Stimulated activated CD4-positive, alpha-beta T cell treated with anti-CD3 and anti-CD28 coated beads, TNF-alpha, amount 100 ng/mL, for 48 hours (primary cell): Measurements from ENCODE around the gene GPRIN1.
A peak's percentile ranks its signal among the peaks of the same experiment; 100 is the strongest.

Experiments
- DNase-seq, 3 donors: peaks; one replicate each; pipeline ENCODE4 v3.0.0-alpha.2; 2020; ENCODE audit warnings: low read depth in 3 of 3

The GPRIN1 gene

DNA sequence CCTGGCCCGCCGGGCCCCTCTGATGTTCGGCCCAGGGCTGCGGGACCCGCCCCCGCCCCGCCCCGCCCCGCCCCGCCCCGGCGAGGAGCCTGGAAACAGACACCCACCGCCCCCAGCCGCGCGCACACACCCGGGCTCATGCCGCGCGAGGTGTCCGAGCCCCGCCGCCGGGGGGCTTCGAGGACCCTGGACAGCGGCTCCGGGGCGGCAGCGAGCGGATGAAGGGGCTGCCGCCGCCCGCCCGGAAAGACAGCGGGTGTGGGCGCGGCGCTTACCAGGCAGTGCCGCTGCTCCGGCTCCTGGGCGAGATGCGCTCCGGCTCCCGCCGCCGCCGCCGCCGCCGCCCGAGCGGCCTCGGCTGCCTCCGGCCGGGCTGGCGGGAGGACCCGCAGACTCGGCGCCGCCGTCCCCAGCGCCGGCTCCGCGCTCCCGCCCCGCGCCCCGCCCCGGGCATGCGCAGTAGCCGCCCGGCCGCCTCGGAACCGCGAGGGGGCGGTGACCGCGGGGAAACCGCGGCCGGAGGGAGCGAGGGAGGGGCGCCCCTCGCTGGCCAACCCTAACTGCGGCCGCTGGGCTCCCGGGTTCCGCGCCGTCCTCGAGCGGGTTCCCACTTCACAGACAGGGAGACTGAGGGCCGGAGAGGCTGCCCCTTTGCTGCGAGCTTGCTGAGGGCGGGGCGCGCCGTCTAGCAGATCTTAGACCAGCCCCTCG lies at the start of gene GPRIN1:
Gene GPRIN1 (minus strand): TSS at position 433 of the 711 bp plus-strand sequence. CDS start 10,322 bp downstream, outside the sequence.
- DNase-seq = peak in 1 of 3 donors; percentile 21

DNA sequence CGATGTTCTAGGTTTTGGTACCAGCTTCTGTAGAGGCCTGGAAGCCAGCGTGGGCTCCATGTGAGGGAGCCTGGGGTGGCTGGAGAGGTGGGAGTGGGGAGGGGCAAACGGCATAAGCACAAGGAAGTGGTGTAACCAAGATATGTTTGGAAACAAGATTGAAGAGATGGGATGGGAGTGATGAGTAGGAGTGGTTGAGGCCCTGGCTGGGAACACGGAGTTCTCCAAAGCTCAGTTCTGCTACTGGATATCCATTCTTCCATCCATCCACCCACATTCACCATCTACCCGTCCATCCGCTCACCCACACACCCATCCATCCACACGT lies 49.5 kb upstream of the GPRIN1 start:
- DNase-seq = no peak

GRCh38 chr5:176658817-176659511 lies 49.0 kb upstream of the GPRIN1 start:
- DNase-seq = no peak

DNA sequence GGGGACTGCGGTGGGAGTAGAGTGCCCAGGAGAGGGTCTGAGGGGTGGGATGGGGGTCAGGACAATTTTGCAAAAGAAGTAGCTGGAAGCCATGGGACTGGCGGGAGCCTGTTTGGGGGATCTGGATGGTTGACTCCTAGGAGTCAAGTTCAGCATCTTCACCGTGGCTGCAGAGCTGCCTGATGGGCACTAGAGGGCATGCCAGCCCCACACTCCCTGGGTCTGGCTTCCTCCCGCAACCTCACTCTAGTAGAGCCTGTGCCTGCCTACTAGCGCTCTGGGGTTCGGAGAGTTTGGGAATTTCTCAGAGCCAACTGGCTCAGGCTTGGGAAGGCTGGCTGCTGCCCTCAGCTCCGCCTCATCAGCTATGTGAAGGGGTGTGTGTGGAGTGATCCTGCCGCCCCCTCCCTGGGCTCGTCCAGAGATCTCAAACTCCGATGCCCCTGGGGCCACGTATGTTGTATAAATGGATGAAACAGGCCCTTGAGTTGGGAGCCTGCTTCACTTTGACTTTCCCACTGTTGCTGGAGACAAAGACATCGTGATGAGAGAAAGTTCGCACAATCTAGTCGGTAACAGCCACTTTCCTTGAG lies 48.1 kb upstream of the GPRIN1 start:
- peak; percentile 36 to 46 (median 36) for DNase-seq

GRCh38 chr5:176656467-176656990 lies 46.6 kb upstream of the GPRIN1 start:
- no peak for DNase-seq

DNA sequence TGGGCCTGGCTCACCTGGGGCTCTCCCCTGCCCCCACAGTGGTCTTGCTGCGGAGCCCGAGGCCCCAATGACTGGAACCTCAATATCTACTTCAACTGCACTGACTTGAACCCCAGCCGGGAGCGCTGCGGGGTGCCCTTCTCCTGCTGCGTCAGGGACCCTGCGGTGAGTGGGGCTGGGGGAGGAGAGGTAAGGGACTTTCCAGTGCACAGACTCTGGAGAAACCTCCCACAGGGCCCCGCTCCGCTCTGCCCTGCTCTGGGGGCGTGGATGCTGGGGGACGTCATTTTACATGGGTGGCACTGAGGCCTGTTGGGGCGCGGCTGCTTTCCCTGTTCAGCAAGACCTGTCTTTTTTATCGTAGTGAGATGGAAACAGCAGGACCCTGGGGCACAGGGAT lies 44.9 kb upstream of the GPRIN1 start:
- DNase-seq = no peak

- DNase-seq = peak; percentile 56 to 79 (median 77)
These were observed 43.7 kb upstream of the GPRIN1 start for GRCh38 chr5:176653401-176654385.

- DNase-seq = no peak
These were observed 42.2 kb upstream of the GPRIN1 start for GRCh38 chr5:176652136-176652535.

- DNase-seq = no peak
These were observed 41.6 kb upstream of the GPRIN1 start for GRCh38 chr5:176651472-176651980.

- no peak for DNase-seq
These were observed 40.5 kb upstream of the GPRIN1 start for GRCh38 chr5:176650354-176650884.

DNA sequence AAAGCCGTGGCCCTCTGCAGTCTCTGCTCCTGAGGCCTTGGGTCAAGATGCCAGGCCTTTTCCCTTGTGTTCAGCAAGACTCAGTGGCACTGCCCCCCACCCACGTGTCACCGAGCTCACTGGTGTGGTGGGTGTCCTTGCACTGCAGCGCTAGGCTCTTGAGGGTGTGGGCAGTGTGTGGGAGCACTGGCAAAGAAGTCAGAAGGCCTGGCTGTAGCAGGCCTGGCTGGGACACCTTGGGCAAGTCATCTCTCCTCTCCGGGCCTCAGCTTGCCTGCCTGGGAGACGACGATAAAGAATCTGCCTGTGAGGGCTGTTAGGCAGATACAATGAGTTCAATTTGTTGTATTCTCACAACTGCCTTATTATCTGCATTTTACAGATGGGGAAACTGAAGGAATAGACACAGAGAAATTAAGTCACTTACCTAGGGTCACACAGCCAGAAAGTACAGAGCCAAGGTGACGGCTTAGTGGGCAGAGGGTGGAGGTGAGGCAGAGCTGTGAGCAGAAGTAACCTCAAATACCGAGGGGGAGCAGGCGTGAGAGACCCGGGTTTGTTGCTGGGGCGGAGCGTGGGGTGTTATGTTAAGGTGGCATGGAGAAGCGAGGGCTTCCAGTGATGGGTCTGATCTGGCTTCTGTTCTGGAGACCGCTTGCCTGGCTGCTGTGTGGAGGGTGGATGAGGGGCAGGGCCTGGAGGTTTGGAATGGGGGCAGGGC lies 38.7 kb upstream of the GPRIN1 start:
- DNase-seq = no peak

- DNase-seq = no peak
These were observed 38.0 kb upstream of the GPRIN1 start for GRCh38 chr5:176647843-176648473.

DNA sequence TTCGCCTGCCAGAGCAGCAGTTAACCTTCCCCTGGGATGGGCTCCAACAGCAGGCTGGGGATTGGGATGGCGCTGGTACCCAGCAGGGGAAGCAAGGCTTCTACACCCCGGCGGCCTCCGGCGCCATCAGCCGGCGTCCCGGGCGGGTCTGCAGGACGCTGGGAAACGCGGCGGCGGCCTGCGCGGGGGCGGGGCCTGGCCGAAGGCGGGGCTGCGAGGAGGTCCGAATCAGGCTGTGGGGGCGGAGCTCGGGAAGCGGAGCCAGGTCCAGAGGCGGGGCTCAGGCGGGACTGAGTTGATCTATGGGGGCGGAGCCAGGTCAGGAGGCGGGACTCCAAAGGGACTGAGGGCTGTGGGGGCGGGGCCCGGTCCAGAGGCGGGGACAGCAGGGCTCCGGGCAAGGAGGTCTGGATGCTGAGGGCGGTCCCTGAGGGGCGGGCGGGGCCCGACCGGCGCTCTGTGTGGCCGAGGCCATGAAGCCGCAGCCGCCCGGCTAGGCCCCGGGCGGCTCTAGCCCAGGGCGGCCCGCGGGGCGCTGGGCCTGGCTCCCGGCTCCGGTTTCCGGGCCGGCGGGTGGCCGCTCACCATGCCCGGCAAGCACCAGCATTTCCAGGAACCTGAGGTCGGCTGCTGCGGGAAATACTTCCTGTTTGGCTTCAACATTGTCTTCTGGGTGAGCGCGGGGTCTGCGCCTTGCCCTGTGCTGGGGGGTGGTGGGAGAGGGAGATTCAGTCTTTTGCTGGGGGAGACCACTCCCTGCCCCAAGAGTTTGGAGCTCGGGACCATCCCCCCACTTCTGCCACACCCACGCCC lies 37.3 kb upstream of the GPRIN1 start, which contains the start of gene TSPAN17:
Gene TSPAN17 (plus strand): TSS at position 455 of the 813 bp plus-strand sequence. CDS start 132 bp downstream, at position 587.
- peak; percentile 99 to 100 (median 99) for DNase-seq

DNA sequence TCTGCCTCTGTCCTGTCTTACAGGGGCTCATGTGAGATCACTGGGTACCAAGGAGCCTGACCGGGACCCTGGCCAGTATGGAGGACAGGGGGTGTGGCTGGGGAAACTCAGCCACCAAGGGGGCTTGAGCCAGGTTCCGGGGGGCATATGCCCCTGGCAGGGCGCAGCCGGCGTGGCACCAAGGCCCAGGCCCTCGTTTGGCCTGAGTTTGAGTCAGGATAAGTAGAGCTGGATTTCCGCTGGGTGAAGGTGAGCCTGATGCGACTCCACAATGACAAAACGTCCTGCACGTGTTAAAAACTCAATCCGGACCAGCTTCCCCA lies 36.7 kb upstream of the GPRIN1 start:
- DNase-seq = no peak

DNA sequence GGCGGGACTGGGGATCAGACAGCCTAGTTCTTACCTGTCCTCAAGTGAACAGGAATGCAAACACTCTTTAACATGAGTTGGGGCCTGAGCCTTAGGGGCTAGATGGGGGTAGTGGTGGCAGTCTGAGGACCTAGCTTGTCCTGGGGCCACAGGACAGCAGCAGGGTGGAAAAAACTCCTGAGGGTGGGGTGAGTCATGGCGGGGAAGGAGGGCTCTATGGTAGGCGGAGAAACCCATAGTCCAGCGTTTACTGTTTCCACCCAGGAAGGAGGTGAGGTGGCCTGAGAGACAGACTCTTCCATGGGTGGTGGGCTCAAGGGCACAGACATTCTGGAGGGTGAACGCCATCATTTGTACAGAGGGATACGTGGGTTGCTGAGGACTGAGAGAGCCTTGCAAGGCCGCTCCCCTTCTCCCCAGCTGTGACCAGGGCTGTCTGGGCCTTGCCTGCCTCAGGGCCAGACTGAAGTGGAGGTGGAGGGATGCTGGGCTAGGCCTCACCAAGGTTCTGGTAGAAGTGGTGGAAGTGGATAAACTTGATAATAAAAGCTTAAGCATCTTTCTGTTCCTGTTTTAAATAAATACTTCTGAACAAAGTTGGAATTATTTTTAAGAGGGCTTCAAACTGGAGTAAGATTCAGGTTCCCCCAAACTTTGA lies 36.2 kb upstream of the GPRIN1 start:
- DNase-seq = no peak

GRCh38 chr5:176644878-176645670 lies 35.1 kb upstream of the GPRIN1 start:
- no peak for DNase-seq

DNA sequence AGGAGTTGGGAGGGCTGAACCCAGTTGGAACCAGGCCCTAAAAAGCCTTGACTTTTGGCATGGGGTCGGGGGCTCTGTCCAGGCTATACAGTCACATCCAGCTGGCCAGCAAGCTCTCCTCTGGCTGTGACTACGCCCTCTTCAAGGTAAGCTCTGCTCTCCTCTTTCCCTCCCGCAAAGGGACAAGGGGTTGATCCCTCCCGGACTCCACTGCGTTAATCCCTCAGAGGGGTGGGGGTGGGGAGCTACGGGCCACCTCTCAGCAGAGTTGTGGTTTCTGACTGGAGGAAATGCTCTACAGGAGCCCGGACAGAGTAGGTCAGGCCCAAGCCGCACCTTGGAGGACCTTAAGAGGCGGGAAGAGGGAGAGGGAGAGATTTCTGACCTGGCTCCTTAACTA lies 34.3 kb upstream of the GPRIN1 start:
- no peak for DNase-seq
